GM19351 (cell line): ENCODE measurements around the gene MYL3.
"Not testable (repeated sequence)": the region's sequence is repeated elsewhere in the genome, so short reads cannot be mapped to it uniquely, and the experiment has no call there.

Experiments
- ATAC-seq: cut with Tn5 transposase; IDR thresholded peaks from one replicate; pipeline ENCODE4 v1.9.1; 2021; ENCODE audit warnings: mild to moderate bottlenecking, moderate library complexity; ENCODE audit not compliant: unreplicated experiment

The MYL3 gene

DNA sequence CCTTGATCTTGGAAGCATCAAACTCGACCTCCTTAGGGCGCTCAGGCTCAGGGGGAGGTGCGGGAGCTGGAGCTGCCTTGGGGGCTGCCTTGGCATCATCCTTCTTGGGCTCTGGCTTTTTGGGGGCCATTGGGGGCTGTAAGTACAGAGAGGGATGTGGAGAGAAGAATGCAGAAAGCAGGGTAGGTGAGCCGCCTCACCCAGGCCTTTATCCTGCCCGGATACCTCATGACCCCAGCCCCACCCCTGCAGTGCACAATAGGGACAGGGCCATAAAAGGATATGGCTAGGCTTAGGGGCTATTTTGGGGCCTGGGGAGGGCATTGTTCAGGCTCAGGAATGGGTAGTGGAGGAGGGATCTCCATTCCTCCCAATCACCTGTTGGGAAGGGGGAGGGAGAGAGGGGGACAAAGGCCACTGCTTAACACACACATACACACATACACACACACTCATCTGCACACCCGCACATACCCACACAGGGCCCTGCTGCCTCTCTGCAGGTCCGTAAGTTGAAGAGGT, at the start of gene MYL3:
Gene MYL3, minus strand, starts transcription at position 184 of the 522 bp plus-strand sequence. Its CDS starts 54 bp downstream, at position 130.
- no peak for ATAC-seq

DNA sequence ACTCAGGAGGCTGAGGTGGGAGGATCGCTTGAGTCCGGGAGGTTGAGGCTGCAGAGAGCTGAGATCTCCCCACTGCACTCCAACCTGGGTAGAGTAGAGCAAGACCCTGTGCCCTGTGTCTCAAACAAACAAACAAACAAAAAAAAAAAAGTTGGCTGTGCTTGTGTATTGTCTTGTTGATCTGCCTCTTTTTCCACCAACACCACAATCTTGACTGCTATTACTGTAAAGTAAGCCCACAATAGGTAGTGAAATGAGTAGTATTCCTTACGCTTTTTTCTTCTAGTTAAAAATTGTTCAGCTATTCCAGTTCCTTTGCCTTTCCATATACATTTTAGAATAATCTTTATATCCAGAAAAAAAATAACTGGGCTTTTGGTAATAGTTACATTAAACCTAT, 49.7 kb upstream of the MYL3 start:
- no peak for ATAC-seq

DNA sequence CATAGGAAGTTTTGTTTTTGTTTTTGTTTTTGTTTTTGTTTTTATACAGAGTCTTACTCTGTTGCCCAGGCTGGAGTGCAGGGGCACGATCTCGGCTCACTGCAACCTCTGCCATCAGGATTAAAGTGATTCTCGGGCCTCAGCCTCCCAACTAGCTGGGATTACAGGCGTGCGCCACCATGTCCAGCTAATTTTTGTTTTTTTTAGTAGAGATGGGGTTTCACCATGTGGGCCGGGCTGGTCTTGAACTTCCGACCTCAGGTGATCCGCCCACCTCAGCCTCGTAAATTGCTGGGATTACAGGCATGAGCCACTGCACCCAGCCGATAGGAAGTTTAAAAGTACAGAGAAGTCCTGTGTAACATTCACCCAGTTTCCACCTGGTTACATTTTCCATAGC, 47.7 kb upstream of the MYL3 start:
- not testable (repeated sequence) for ATAC-seq

DNA sequence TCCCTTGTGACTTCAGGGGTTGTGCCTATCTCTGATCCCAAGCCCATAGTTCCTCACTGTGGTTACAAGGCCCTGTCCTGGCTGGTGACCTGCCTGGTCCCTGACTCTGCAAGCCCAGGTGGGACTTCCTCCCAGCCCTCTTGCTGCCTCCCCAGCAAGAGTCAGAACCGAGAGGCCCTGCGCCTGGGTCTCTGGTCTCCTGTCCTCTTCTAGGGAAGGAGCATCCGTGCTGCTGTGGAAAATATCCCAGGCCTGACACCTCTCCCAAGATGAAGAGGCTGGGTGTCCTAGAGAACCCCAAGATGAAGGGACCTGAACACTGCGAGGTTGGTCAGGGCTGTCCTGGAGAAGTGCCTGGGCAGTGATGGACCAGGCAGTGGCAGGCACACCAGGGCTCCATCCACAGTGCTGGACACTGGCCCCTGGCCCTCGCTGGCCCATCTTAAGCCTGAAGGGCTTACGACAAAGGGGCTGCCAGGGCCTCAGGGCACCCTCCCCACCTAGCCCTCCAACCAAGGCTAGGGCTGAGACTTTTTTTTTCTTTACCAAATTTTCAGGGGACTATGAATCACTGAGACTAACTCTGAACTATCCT, 47.0 kb upstream of the MYL3 start:
- ATAC-seq, result no peak

- peak; percentile 68 for ATAC-seq
Measured at GRCh38 chr3:46909535-46910161, 46.4 kb upstream of the MYL3 start.

DNA sequence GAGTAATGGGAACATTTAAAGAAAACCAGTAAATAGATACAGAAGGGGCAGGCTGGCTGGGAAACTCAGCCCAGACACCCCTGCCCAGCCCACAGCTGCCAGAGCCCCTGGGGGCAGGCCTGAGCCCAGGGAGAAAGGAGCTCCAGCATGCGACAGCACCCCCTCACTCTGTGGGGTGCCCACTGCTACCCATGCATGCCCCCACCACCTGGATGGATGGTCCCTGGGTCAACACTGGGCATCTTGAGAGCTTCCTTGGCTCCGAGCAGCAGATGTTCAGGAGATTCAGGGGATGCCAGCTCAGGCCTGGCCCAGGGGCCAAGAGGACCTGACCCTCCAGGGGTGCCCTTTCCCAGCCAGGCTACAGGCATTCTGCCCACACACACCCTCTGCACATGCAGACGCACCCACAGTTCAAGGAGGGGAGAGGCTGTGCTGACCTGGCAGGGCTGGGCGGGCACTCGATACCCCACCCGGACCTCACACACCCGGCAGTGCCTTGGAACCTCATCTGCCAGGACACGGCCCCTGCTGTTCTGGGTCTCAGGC, 45.8 kb upstream of the MYL3 start:
- no peak for ATAC-seq

DNA sequence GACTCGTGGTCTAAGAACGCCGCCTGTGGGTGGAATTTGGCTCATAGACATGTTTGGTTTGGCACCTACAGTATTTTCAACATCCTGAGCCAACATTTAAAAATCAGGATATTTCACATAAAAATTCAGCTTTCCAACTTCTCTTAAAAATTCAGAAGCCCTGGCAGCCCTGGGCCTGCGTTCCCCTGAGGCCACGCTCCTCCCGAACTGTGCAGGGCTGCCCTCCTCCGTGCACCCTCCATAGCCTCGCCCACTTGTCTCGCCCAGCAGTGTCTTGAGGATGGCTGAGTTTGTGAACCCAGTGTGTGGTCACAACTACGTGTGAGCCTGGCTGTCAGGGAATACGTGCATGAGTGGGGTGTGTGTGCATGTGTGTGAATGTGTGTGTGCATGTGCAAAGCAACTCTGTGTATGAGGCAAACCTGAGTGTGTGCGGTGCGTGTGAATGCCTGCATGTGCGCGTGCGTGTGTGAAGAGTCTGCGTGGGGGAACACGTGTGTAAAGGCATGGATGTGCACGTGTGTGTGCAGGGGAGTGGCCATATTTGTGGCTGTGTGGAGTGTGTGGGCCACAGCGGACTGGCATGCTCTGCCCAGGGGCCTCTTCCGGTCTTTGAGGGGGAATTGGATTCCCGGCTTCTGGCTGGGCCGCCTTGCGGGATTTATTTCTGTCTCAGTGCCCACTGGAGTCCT, 45.2 kb upstream of the MYL3 start:
- ATAC-seq, result no peak

GRCh38 chr3:46907960-46908293, 44.7 kb upstream of the MYL3 start:
- no peak for ATAC-seq

DNA sequence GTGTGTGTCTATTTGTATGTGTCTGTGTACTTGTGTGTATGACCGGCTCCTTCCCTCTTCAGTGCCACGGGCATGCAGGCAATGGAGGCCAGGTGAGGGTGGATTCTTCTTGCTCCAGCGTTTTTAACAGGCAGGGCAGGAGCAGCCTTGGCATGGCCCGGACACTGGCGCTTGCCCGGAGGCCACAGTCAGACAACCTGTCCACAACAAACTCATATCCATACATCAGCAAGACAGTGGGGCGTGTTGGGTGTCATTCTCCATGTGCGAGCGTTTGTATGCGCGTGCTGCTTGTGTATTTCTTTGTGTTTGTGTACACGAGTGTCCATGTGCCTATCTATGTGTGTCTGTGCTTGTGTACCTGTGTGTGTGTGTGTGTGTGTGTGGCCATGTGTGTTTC, 44.0 kb upstream of the MYL3 start:
- no peak for ATAC-seq

- no peak for ATAC-seq
Measured at GRCh38 chr3:46906471-46907058, 43.3 kb upstream of the MYL3 start.

GRCh38 chr3:46905661-46906451, 42.6 kb upstream of the MYL3 start:
- no peak for ATAC-seq

- no peak for ATAC-seq
Measured at GRCh38 chr3:46905213-46905560, 41.9 kb upstream of the MYL3 start.

- no peak for ATAC-seq
Measured at GRCh38 chr3:46904303-46905212, 41.3 kb upstream of the MYL3 start.

DNA sequence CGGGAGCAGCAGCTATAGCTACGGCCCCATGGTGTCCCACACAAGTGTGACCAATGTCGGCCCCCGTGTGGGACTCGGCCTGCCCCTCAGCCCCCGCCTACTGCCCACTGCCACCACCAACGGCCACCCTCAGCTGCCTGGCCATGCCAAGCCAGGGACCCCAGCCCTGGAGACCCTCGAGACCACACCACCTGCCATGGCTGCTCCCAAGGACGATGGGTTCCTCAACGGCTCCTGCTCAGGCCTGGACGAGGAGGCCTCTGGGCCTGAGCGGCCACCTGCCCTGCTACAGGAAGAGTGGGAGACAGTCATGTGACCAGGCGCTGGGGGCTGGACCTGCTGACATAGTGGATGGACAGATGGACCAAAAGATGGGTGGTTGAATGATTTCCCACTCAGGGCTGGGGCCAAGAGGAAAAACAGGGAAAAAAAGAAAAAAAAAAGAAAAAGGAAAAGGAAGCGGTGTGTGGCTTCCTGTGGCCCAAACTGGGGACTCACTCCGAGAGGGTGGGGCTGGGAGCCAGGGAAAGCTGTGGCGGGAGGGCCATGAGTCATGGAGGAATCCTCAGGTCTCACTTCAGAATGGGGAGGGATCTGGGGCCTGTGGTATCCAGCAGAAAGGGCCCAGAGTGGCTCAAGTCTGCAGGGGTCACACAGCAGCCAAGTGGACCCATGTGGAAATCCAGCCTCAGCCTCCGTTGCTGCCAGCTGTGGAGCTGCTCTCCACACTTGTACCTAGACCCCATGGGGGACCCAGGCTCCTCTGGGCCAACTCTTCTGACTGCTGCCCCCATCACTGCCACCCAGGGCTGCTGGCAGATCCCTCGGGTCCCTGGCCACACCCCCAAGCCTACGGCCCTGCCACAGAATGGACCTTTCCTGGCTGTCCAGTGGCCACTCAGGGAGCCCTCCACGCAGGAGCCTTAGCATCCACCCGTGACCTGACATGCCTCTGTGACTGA, 40.4 kb upstream of the MYL3 start:
- no peak for ATAC-seq

GRCh38 chr3:46902188-46902631, 39.0 kb upstream of the MYL3 start:
- ATAC-seq, result no peak

DNA sequence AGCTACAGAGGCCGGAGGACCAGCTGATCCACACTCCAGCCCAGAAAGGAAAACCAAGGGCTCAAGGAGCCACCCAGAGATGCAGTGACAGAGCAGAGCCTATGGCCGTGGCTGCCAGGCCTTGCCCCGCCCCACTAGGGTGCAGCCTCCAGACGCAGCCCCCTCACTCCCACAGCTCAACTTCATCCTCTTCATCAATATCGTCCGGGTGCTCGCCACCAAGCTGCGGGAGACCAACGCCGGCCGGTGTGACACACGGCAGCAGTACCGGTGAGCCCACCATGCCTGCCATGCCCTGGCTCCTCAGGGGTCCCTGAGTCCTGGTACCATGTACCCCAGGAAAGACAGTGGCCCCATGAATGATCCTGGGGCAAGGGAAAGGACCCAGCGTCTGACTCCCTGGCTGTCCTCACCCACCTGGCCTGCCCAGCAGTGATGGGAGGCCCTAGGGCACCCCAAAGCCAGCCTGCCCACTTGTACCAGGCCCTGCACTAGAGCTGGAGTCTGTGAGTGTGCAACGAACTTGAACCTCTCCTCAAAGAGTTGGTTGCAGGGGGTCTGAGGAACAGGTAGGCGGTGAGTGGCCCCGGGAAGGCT, 38.4 kb upstream of the MYL3 start:
- ATAC-seq, result no peak

GRCh38 chr3:46901061-46901460, 37.8 kb upstream of the MYL3 start:
- ATAC-seq, result no peak

DNA sequence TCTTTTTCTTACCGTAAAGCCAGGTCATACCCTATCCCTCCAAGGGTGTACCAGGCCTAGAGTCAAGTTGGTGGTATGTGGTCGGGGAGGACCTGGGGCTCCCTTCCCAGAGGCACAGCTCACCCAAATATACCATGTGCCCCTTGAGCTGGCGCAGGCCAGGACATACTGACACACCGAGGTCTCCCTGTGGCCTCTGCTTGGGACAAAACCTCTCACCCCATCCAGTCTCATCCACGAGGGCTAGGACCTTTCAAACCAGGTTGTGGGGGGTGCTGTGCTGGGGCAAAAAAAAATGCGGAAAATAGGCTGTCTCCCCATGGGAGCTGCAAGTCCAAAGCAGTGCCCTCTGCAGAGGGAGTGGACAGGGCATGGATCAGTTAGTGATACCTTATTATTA, 37.1 kb upstream of the MYL3 start:
- no peak for ATAC-seq
